Spleen (tissue), 11 donors: ENCODE results near the gene BCL2. TPM values are rescaled to one million over a fixed set of nuclear protein-coding genes. Genes with fewer than 3 reads are reported as not detected.

Experiments used
- DNase-seq: peaks from one replicate; pipeline ENCODE4 v3.0.0-alpha.2; 2020
- H3K27ac ChIP-seq, 8 donors: fragments of 200-600 bp; sonication (generic) in 7 of 8; 1 replicate in 4 of 8; 2 replicates in 4 of 8; pipeline versions ENCODE4 v1.5.0 to v1.8.0; 2016 to 2021; ENCODE audit warnings: inconsistent platforms in 4 of 8, mild to moderate bottlenecking in 4 of 8, moderate library complexity in 1 of 8
- H3K27me3 ChIP-seq, 7 donors: fragments of 200-600 bp; sonication (generic) in 6 of 7; replicated peaks in 1 of 7; 1 replicate in 4 of 7; 2 replicates in 3 of 7; pipeline versions ENCODE4 v1.5.0 to v1.8.0; 2016 to 2021; ENCODE audit warnings: inconsistent platforms in 3 of 7, mild to moderate bottlenecking in 1 of 7
- H3K36me3 ChIP-seq, 6 donors: fragments of 200-600 bp; sonication (generic) in 5 of 6; 1 replicate in 4 of 6; 2 replicates in 2 of 6; pipeline versions ENCODE4 v1.5.0 to v1.8.0; 2016 to 2021; ENCODE audit warnings: inconsistent platforms in 2 of 6
- H3K4me1 ChIP-seq, 6 donors: fragments of 200-600 bp; sonication (generic) in 5 of 6; 1 replicate in 3 of 6; 2 replicates in 3 of 6; pipeline versions ENCODE4 v1.5.0 to v1.8.0; 2016 to 2021; ENCODE audit warnings: inconsistent platforms in 3 of 6
- H3K4me3 ChIP-seq, 8 donors: fragments of 200-600 bp; sonication (generic) in 7 of 8; 1 replicate in 4 of 8; 2 replicates in 4 of 8; pipeline versions ENCODE4 v1.5.0 to v1.8.0; 2016 to 2021; ENCODE audit warnings: inconsistent platforms in 4 of 8, mild to moderate bottlenecking in 4 of 8, moderate library complexity in 2 of 8
- H3K9me3 ChIP-seq, 8 donors: fragments of 200-600 bp; sonication (generic) in 7 of 8; 1 replicate in 4 of 8; 2 replicates in 4 of 8; pipeline versions ENCODE4 v1.5.0 to v1.8.0; 2016 to 2021; ENCODE audit warnings: inconsistent platforms in 4 of 8
- POLR2A ChIP-seq, 3 donors: fragments of 450-650 bp; IDR thresholded peaks; one replicate each; pipeline ENCODE4 v1.5.1; 2017; ENCODE audit warnings: antibody characterized with exemption in 3 of 3, mild to moderate bottlenecking in 1 of 3
- POLR2AphosphoS5 ChIP-seq, 3 donors: sonication (generic); formaldehyde crosslinking; IDR thresholded peaks; one replicate each; pipeline ENCODE4 v1.5.1; 2017; ENCODE audit warnings: antibody characterized with exemption in 3 of 3
- WGBS, 5 donors: extraction: QIAGEN DNeasy Blood & Tissue Kit in 3 of 5; methylation state at CpG; one replicate each; pipeline versions ENCODE4 v1.1.5 to v1.1.7; 2013 to 2018; 5-methylcytosine and 5-hydroxymethylcytosine counted together
- intact Hi-C: fragments of 100-400 bp; cut with DNase I; formaldehyde crosslinking; loops from one replicate; pipeline ENCODE4 v1.15.0; 2023; ENCODE audit warnings: low total_unique reads
- polyA plus RNA-seq, 3 donors: library from polyadenylated mRNA; stranded (reverse); fragments of 200-250 nt; gene quantifications; one replicate each; pipeline ENCODE4 v1.2.1, GENCODE V29; 2013
- total RNA-seq, 7 donors: library from RNA; depleted of rRNA in 3 of 7; stranded (reverse); fragments of >200 nt in 3 of 7; fragmentation: NEBNext Ultra II Directional in 4 of 7; extraction: Animal tissue kit (Norgen Biotek cat#: 25700) in 4 of 7; gene quantifications; one replicate each; pipeline versions ENCODE4 v1.1.0 to v1.2.1, GENCODE V29; 2016 to 2021
- TF ChIP-seq, protein P1 (sequence below), 11 experiments: fragments of 200-600 bp in 7 of 11; fragments of 450-650 bp in 4 of 11; sonication (generic) in 4 of 11; IDR thresholded peaks in 8 of 11; conservative IDR thresholded peaks in 3 of 11; 1 replicate in 7 of 11; 2 replicates in 4 of 11; pipeline versions ENCODE4 v1.4.0 to v1.8.0; 2016 to 2021; ENCODE audit warnings: antibody characterized with exemption in 11 of 11, inconsistent platforms in 4 of 11, mild to moderate bottlenecking in 1 of 11
- donor health status: healthy with polysubstance abuse.
- donor health status: DM: no; HTN: no; CAD: no; lungs with moderate emphysema.
- donor health status: DM: no; HTN: no; CAD: no.
- donor health status: Bipolar disorder and iron deficiency.
- donor health status: healthy.
- donor health status: DM: no; HTN: no; CAD: no.
- donor health status: DM: yes; HTN: yes; CAD: no.

The BCL2 gene
- total and polyA plus RNA-seq, 10 donors, result 9.6 to 112 (median 69.1) TPM

DNA sequence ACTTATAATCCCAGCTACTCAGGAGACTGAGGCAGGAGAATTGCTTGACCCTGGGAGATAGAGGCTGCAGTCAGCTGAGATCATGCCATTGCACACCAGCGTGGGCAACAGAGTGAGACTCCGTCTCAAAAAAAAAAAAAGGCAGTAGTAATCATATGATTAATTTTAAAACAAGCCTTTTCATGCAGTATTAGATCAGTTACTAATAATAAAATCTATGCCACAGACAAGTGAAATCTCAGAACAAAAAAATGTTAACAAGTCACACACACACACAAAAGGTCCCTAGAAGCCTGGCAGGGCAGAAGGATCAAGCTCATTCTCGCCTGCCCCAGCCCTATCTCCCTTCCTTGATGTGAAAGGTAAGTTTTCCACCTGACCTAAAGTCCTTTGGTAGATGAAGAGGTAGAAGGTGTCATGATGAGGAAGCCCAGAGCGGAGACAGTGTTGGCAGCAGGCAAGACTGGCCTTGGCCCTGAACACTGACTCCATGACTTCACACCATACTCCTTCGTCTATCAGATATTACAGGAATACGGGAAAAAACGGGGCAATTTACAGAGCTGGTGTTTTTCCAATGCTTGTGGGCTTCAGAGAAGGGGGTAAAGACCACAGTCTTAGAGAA, 36.8 kb upstream of the BCL2 start:
- no peaks in the 10 kb centered on the region for H3K4me1 ChIP-seq
- H3K27me3 ChIP-seq, result no peaks in the 10 kb centered on the region
- H3K36me3 ChIP-seq, result peaks cover 0 to 98% (median 68%) of the 10 kb centered on the region in 6 donors
- H3K4me3 ChIP-seq, result no peak overlapping the region
- WGBS, 5 donors, result 85 to 94% (median 89%) methylated on average over 7 of the region's 7 CpGs
- no peak overlapping the region for H3K27ac ChIP-seq
- H3K9me3 ChIP-seq, result no peaks in the 10 kb centered on the region
- DNase-seq, result no peak
- intact Hi-C loops, result no loop called here
- TF ChIP-seq POLR2AphosphoS5 (IDR thresholded peaks at IDR 0.05) (no peak), POLR2A (IDR thresholded peaks at IDR 0.05) (no peak)
- TF ChIP-seq, protein P1, sequence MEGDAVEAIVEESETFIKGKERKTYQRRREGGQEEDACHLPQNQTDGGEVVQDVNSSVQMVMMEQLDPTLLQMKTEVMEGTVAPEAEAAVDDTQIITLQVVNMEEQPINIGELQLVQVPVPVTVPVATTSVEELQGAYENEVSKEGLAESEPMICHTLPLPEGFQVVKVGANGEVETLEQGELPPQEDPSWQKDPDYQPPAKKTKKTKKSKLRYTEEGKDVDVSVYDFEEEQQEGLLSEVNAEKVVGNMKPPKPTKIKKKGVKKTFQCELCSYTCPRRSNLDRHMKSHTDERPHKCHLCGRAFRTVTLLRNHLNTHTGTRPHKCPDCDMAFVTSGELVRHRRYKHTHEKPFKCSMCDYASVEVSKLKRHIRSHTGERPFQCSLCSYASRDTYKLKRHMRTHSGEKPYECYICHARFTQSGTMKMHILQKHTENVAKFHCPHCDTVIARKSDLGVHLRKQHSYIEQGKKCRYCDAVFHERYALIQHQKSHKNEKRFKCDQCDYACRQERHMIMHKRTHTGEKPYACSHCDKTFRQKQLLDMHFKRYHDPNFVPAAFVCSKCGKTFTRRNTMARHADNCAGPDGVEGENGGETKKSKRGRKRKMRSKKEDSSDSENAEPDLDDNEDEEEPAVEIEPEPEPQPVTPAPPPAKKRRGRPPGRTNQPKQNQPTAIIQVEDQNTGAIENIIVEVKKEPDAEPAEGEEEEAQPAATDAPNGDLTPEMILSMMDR (IDR thresholded peaks at IDR 0.05 in 8 of 11, conservative IDR thresholded peaks at IDR 0.05 in 3 of 11), result no peak

DNA sequence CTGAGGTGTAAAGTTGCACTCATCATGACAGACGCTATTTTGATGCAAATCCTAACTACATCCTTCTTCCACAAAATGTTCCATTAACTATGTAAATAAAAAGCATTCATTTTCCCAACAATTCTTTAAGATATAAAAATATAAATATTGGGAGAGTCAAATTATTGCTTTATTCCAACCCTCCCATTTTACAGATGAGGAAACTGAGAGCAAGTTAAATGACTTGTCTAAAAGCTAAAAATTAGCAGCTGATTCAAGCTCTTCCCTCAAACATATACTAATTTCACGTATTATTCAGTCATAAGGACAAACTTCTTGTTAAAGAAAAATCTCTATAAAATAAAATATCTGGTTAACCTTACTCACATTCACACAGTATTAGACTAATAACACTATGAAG, 30.7 kb upstream of the BCL2 start:
- Histone ChIP-seq H3K36me3 (peaks cover 0 to 100% (median 70%) of the 10 kb centered on the region in 6 donors), H3K27me3 (no peaks in the 10 kb centered on the region), H3K27ac (no peak overlapping the region), H3K9me3 (no peaks in the 10 kb centered on the region), H3K4me3 (no peak overlapping the region), H3K4me1 (peaks cover 0 to 12% (median 3%) of the 10 kb centered on the region in 6 donors)
- WGBS, 5 donors, result 49 to 50% (median 50%) methylated on average over 2 of the region's 2 CpGs
- TF ChIP-seq POLR2A (IDR thresholded peaks at IDR 0.05) (no peak), POLR2AphosphoS5 (IDR thresholded peaks at IDR 0.05) (no peak)
- TF ChIP-seq, protein P1 (IDR thresholded peaks at IDR 0.05 in 8 of 11, conservative IDR thresholded peaks at IDR 0.05 in 3 of 11), result no peak
- no peak for DNase-seq
- intact Hi-C loops, result no loop called here

DNA sequence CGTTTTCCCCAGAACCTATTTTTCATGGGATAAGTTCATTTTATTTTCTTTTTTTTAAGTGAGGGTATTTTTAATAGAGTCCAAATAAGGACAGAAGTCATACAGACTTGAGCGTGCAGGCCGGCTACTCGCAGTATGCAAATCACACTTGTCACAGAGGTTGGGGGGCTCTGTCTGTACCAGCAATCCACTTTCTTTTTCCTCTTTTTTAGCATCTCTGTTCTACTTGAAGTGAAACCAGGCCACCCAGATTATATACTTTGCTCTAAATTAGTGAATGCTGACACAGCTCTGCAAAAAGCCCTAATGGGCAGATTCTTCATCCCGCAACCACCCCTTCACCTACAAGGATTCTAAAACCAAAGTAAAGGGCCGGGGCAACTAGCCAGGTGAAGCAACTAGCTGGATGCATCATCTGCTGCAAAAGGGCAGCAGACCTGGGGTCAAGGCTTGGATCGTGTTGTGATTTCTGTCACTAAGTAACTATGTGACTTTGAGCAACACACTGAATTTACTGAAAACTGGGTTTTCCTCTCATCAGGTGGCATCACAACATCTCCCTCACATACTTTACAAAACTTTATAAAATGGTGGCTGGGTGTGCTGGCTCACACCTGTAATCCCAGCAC, 29.1 kb upstream of the BCL2 start:
- H3K4me1 ChIP-seq, result peaks cover 0 to 16% (median 3%) of the 10 kb centered on the region in 6 donors
- intact Hi-C loops, result loop anchor here (5.0 kb wide), 1 partner anchor 89 kb away; no protein-coding TSS in a partner anchor
- DNase-seq, result no peak
- peaks cover 0 to 100% (median 63%) of the 10 kb centered on the region in 6 donors for H3K36me3 ChIP-seq
- 69 to 88% (median 86%) methylated on average over 7 of the region's 7 CpGs for whole genome bisulfite sequencing, 5 donors
- no peak overlapping the region for H3K4me3 ChIP-seq
- no peaks in the 10 kb centered on the region for H3K9me3 ChIP-seq
- H3K27me3 ChIP-seq, result no peaks in the 10 kb centered on the region
- TF ChIP-seq POLR2A (IDR thresholded peaks at IDR 0.05) (no peak), POLR2AphosphoS5 (IDR thresholded peaks at IDR 0.05) (no peak)
- TF ChIP-seq, protein P1 (IDR thresholded peaks at IDR 0.05 in 8 of 11, conservative IDR thresholded peaks at IDR 0.05 in 3 of 11), result no peak
- no peak overlapping the region for H3K27ac ChIP-seq

DNA sequence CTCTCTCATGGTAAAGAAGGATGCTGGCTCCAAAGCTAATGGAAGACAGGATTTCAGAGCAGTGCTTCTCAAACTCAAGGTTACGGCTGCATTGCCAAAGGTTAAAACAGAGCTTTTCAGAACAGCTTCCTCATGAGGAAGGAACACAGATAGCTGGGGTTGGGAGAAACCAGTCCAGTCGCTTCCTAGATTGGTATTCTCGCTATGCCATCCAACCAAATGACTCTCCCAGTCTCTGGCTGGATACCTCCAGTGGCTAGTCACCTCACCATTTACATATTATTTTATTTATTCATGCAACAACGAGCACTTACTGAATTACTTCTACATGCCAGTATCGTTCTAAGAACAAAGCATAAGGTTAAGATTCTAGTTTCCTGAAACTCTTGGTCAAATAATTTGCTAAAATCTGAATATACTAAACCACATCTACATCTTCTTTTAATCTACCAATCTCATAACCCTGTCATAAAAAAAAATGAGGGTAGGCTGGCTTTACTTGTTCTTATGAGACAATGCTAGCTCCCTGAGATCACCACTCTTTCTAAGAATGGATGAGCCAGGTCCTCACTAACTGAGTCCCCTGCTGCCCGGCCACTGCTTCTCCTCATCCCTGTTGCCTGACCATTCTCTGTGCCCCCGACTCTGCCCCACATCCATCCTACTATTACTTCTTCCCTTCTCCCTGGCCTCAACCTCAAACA, 27.1 kb upstream of the BCL2 start:
- no peak overlapping the region for H3K27ac ChIP-seq
- TF ChIP-seq POLR2A (IDR thresholded peaks at IDR 0.05) (no peak), POLR2AphosphoS5 (IDR thresholded peaks at IDR 0.05) (no peak)
- TF ChIP-seq, protein P1 (IDR thresholded peaks at IDR 0.05 in 8 of 11, conservative IDR thresholded peaks at IDR 0.05 in 3 of 11), result no peak
- intact Hi-C loops, result loop anchor here (5.0 kb wide), 1 partner anchor 91 kb away; no protein-coding TSS in a partner anchor

More for the DNA sequence above, 27.1 kb upstream of the BCL2 start:
- Histone ChIP-seq H3K36me3 (peaks cover 0 to 100% (median 51%) of the 10 kb centered on the region in 6 donors), H3K27me3 (no peaks in the 10 kb centered on the region), H3K4me3 (no peak overlapping the region), H3K4me1 (peaks cover 0 to 16% (median 3%) of the 10 kb centered on the region in 6 donors), H3K9me3 (no peaks in the 10 kb centered on the region)
- DNase-seq, result no peak
- 78 to 85% (median 82%) methylated on average over 7 of the region's 7 CpGs for whole genome bisulfite sequencing, 5 donors
